CD4-positive, alpha-beta T cell (primary cell): ENCODE data around the gene TMEM132A. TPM values are rescaled to one million over a fixed set of nuclear protein-coding genes. Genes with fewer than 3 reads are reported as not detected.

Experiments
- ATAC-seq: fragments of 200-7000 bp; cut with Tn5 transposase; one replicate; pipeline ENCODE4 v1.10.0; 2022; ENCODE audit warnings: mild to moderate bottlenecking; ENCODE audit not compliant: poor library complexity
- CTCF ChIA-PET: fragments of 350-600 bp; sonication (Branson Sonifier 250); formaldehyde crosslinking; loops from one replicate; lab custom pipeline; 2021; ENCODE audit warnings: antibody characterized with exemption, inconsistent platforms; lab: Charles Lee
- POLR2A ChIA-PET: fragments of 350-600 bp; sonication (Branson Sonifier 250); formaldehyde crosslinking; loops from one replicate; lab custom pipeline; 2021; ENCODE audit warnings: antibody characterized with exemption, inconsistent platforms; lab: Charles Lee
- DNase-seq, 14 experiments: peaks; one replicate each; pipeline ENCODE4 v3.0.0-alpha.2; 2013 to 2020; ENCODE audit warnings: mixed read lengths in 2 of 14
- H3K27ac ChIP-seq, 2 donors: one replicate each; pipeline versions ENCODE4 v1.5.1 to v1.7.0; 2013; ENCODE audit warnings: low read length in 2 of 2, low read depth in 1 of 2, mild to moderate bottlenecking in 1 of 2
- H3K27me3 ChIP-seq, 2 experiments: 1 replicate in 1 of 2; 2 replicates in 1 of 2; pipeline versions ENCODE4 v1.6.1 to v1.7.0; 2013; ENCODE audit warnings: low read length in 2 of 2, control low read depth in 1 of 2, mild to moderate bottlenecking in 1 of 2, moderate library complexity in 1 of 2; ENCODE audit not compliant: insufficient read depth in 2 of 2, control insufficient read depth in 1 of 2
- H3K36me3 ChIP-seq: one replicate; pipeline ENCODE4 v1.6.1; 2013; ENCODE audit warnings: low read length, control low read depth; ENCODE audit not compliant: insufficient read depth
- H3K4me1 ChIP-seq: one replicate; pipeline ENCODE4 v1.6.1; 2013; ENCODE audit warnings: low read length, control low read depth; ENCODE audit not compliant: insufficient read depth
- H3K4me3 ChIP-seq: one replicate; pipeline ENCODE4 v1.5.1; 2013; ENCODE audit warnings: mild to moderate bottlenecking, low read length, moderate library complexity
- H3K9me3 ChIP-seq, 2 experiments: 1 replicate in 1 of 2; 2 replicates in 1 of 2; pipeline versions ENCODE4 v1.6.1 to v1.7.0; 2013; ENCODE audit warnings: low read length in 2 of 2, mild to moderate bottlenecking in 2 of 2, control low read depth in 1 of 2, moderate library complexity in 1 of 2; ENCODE audit not compliant: control insufficient read depth in 1 of 2, insufficient read depth in 1 of 2
- H3K27ac Mint-ChIP-seq: one replicate; pipeline ENCODE4 v1.8.0; 2020; ENCODE audit warnings: mixed read lengths
- H3K27me3 Mint-ChIP-seq: one replicate; pipeline ENCODE4 v1.8.0; 2021; ENCODE audit warnings: mixed read lengths
- H3K36me3 Mint-ChIP-seq: one replicate; pipeline ENCODE4 v1.8.0; 2021; ENCODE audit warnings: low read depth, mixed read lengths
- H3K4me1 Mint-ChIP-seq: one replicate; pipeline ENCODE4 v1.8.0; 2021; ENCODE audit warnings: low read depth, mixed read lengths
- H3K4me3 Mint-ChIP-seq: one replicate; pipeline ENCODE4 v1.8.0; 2020; ENCODE audit warnings: mild to moderate bottlenecking, mixed read lengths
- H3K9me3 Mint-ChIP-seq: one replicate; pipeline ENCODE4 v1.8.0; 2020; ENCODE audit warnings: mixed read lengths
- CTCF ChIP-seq: fragments of 200-600 bp; IDR thresholded peaks from one replicate; pipeline ENCODE4 v1.8.0; 2022; ENCODE audit warnings: antibody characterized with exemption, mild to moderate bottlenecking
- intact Hi-C, 2 experiments: fragments of 100-400 bp; cut with DNase I in 1 of 2; cut with micrococcal nuclease in 1 of 2; formaldehyde crosslinking; loops; one replicate each; pipeline versions ENCODE4 v1.15.1 to v1.9.0; 2023 to 2025; cut with DNase I, micrococcal nuclease
- total RNA-seq, 174 experiments: library from RNA in 2 of 174; stranded (reverse) in 2 of 174; gene quantifications; one replicate each; pipeline ENCODE4 v1.2.3 and lab custom pipeline; 2021 to 2026

The TMEM132A gene
- total RNA-seq, 2 experiments from 2014 or later, result not detected

- Mint-ChIP-seq H3K27me3 (no peaks in the 10 kb centered on the region), H3K4me1 (peaks cover 7% of the 10 kb centered on the region)
Measured at GRCh38 chr11:60876168-60876485, 48.1 kb upstream of the TMEM132A start.

GRCh38 chr11:60878245-60879101, 45.8 kb upstream of the TMEM132A start:
- ATAC-seq (no peak), DNase-seq (no peak)
- H3K36me3 Mint-ChIP-seq, result peaks cover 63% of the 10 kb centered on the region
- Histone ChIP-seq H3K9me3 (no peaks in the 10 kb centered on the region), H3K4me1 (no peaks in the 10 kb centered on the region), H3K27me3 (no peaks in the 10 kb centered on the region), H3K4me3 (no peak overlapping the region), H3K27ac (no peak overlapping the region), H3K36me3 (peaks cover 30% of the 10 kb centered on the region)
- H3K4me3 Mint-ChIP-seq, result no peak overlapping the region
- ChIA-PET POLR2A (no interaction called here), CTCF (interaction anchor here (1.5 kb wide), 1 partner anchor 48 kb away, joined by 3 read pairs; no protein-coding TSS in a partner anchor)
- H3K27ac Mint-ChIP-seq, result no peak overlapping the region
- no peaks in the 10 kb centered on the region for H3K4me1 Mint-ChIP-seq
- no peaks in the 10 kb centered on the region for H3K9me3 Mint-ChIP-seq
- intact Hi-C loops, result no loop called here
- TF ChIP-seq CTCF, result no peak
- no peaks in the 10 kb centered on the region for H3K27me3 Mint-ChIP-seq

More at GRCh38 chr11:60876168-60876485, 48.1 kb upstream of the TMEM132A start:
- ChIA-PET POLR2A (interaction anchor here (1.1 kb wide), 1 partner anchor 51 kb away, joined by 3 read pairs; no protein-coding TSS in a partner anchor), CTCF (no interaction called here)
- Mint-ChIP-seq H3K27ac (no peak overlapping the region), H3K36me3 (peaks cover 40% of the 10 kb centered on the region), H3K9me3 (no peaks in the 10 kb centered on the region), H3K4me3 (no peak overlapping the region)
- Histone ChIP-seq H3K4me3 (no peak overlapping the region), H3K36me3 (peaks cover 30% of the 10 kb centered on the region), H3K27ac (no peak overlapping the region), H3K4me1 (peaks cover 14% of the 10 kb centered on the region), H3K27me3 (no peaks in the 10 kb centered on the region), H3K9me3 (no peaks in the 10 kb centered on the region)
- TF ChIP-seq CTCF, result no peak
- intact Hi-C loops, result no loop called here
- ATAC-seq (no peak), DNase-seq (no peak)

- H3K4me1 ChIP-seq, result no peaks in the 10 kb centered on the region
- peaks cover 69% of the 10 kb centered on the region for H3K36me3 Mint-ChIP-seq
- H3K36me3 ChIP-seq, result peaks cover 30% of the 10 kb centered on the region
- H3K4me1 Mint-ChIP-seq, result no peaks in the 10 kb centered on the region
- no peak overlapping the region for H3K4me3 ChIP-seq
- no peak for ATAC-seq
- H3K9me3 ChIP-seq, result no peaks in the 10 kb centered on the region
- TF ChIP-seq CTCF, result no peak
- H3K27me3 Mint-ChIP-seq, result no peaks in the 10 kb centered on the region
- H3K27ac ChIP-seq, result no peak overlapping the region
- no peaks in the 10 kb centered on the region for H3K27me3 ChIP-seq
- no peaks in the 10 kb centered on the region for H3K9me3 Mint-ChIP-seq
- H3K27ac Mint-ChIP-seq, result no peak overlapping the region
- DNase-seq, result no peak
- intact Hi-C loops, result no loop called here
- CTCF ChIA-PET, result interaction anchor here (1.5 kb wide), 1 partner anchor 49 kb away, joined by 3 read pairs; no protein-coding TSS in a partner anchor
- H3K4me3 Mint-ChIP-seq, result no peak overlapping the region
- POLR2A ChIA-PET, result no interaction called here
Measured at GRCh38 chr11:60879104-60879503, 45.2 kb upstream of the TMEM132A start.
